KMS-11 (cell line): ENCODE results near the gene ZNF747.

ENCODE experiments used
- H2AFZ ChIP-seq: fragments of 200-600 bp; sonication (generic); 2 replicates; pipeline ENCODE4 v1.6.1; 2016; ENCODE audit warnings: antibody characterized with exemption, mixed run types, low read depth
- H3K27ac ChIP-seq: fragments of 200-600 bp; sonication (generic); 2 replicates; pipeline ENCODE4 v1.6.1; 2016; ENCODE audit warnings: mild to moderate bottlenecking, mixed run types
- H3K27me3 ChIP-seq: fragments of 200-600 bp; sonication (generic); 2 replicates; pipeline ENCODE4 v1.6.1; 2017; ENCODE audit warnings: mild to moderate bottlenecking, low read depth, mixed run types, moderate library complexity; ENCODE audit not compliant: insufficient read depth
- H3K36me3 ChIP-seq: fragments of 200-600 bp; sonication (generic); 2 replicates; pipeline ENCODE4 v1.6.1; 2017; ENCODE audit warnings: mild to moderate bottlenecking, mixed run types; ENCODE audit not compliant: insufficient read depth
- H3K4me1 ChIP-seq: fragments of 200-600 bp; sonication (generic); 2 replicates; pipeline ENCODE4 v1.6.1; 2016; ENCODE audit warnings: mild to moderate bottlenecking, low read depth, mixed run types; ENCODE audit not compliant: poor library complexity, severe bottlenecking
- H3K4me2 ChIP-seq: fragments of 200-600 bp; sonication (generic); 2 replicates; pipeline ENCODE4 v1.7.0; 2016; ENCODE audit warnings: mild to moderate bottlenecking, mixed run types
- H3K4me3 ChIP-seq: fragments of 200-600 bp; sonication (generic); IDR thresholded peaks from 2 replicates; pipeline ENCODE4 v1.6.1; 2017; ENCODE audit warnings: low read depth, low read length, mixed read lengths; ENCODE audit not compliant: insufficient read depth
- H3K79me2 ChIP-seq: fragments of 200-600 bp; sonication (generic); 2 replicates; pipeline ENCODE4 v1.6.1; 2016; ENCODE audit warnings: low read depth, mixed run types; ENCODE audit not compliant: insufficient read depth
- H3K9ac ChIP-seq: fragments of 200-600 bp; sonication (generic); 2 replicates; pipeline ENCODE4 v1.6.1; 2016; ENCODE audit warnings: mild to moderate bottlenecking, mixed run types
- H4K20me1 ChIP-seq: fragments of 200-600 bp; sonication (generic); 2 replicates; pipeline ENCODE4 v1.6.1; 2016; ENCODE audit warnings: mild to moderate bottlenecking, mixed run types; ENCODE audit not compliant: insufficient read depth
- CTCF ChIP-seq: fragments of 200-600 bp; sonication (generic); conservative IDR thresholded peaks from 2 replicates; pipeline ENCODE4 v1.6.1; 2017; ENCODE audit warnings: low read depth, mild to moderate bottlenecking, antibody characterized with exemption, low read length, moderate library complexity, mixed read lengths

Gene ZNF747

GRCh38 chr16:30534368-30535105 lies at the start of gene ZNF747:
TSS of gene ZNF747 (minus strand) at chr16:30534858. CDS start at chr16:30534679, 179 bp downstream.
- Histone ChIP-seq H3K9ac (peak within 1 kb of the TSS; percentile 98), H2AFZ (peak within 1 kb of the TSS; percentile 86), H3K4me3 (peak within 1 kb of the TSS; percentile 28), H3K4me1 (peaks cover 22% of the 10 kb centered on the region), H3K4me2 (peak within 1 kb of the TSS; percentile 81), H4K20me1 (no peaks in the 10 kb centered on the region), H3K79me2 (no peaks in the 10 kb centered on the region; the same call in 1 of the 2 replicates), H3K36me3 (no peaks in the 10 kb centered on the region), H3K27me3 (no peaks in the 10 kb centered on the region), H3K27ac (peak within 1 kb of the TSS; percentile 91)
- no peak for TF ChIP-seq CTCF

GRCh38 chr16:30582611-30583340 lies 48.1 kb upstream of the ZNF747 start:
- no peaks in the 10 kb centered on the region for H4K20me1 ChIP-seq
- H3K4me1 ChIP-seq: no peaks in the 10 kb centered on the region
- no peak overlapping the region for H2AFZ ChIP-seq
- no peaks in the 10 kb centered on the region for H3K27me3 ChIP-seq
- H3K9ac ChIP-seq: no peak overlapping the region
- H3K79me2 ChIP-seq: no peaks in the 10 kb centered on the region
- no peaks in the 10 kb centered on the region for H3K36me3 ChIP-seq
- H3K27ac ChIP-seq: no peak overlapping the region
- no peak overlapping the region for H3K4me2 ChIP-seq
- TF ChIP-seq CTCF: no peak
- H3K4me3 ChIP-seq: no peak overlapping the region

GRCh38 chr16:30581457-30581856 lies 46.8 kb upstream of the ZNF747 start:
- Histone ChIP-seq H3K27ac (no peak overlapping the region), H3K36me3 (no peaks in the 10 kb centered on the region), H3K4me2 (no peak overlapping the region), H3K4me1 (no peaks in the 10 kb centered on the region), H3K4me3 (no peak overlapping the region), H4K20me1 (no peaks in the 10 kb centered on the region), H3K79me2 (no peaks in the 10 kb centered on the region), H3K27me3 (no peaks in the 10 kb centered on the region), H2AFZ (no peak overlapping the region), H3K9ac (no peak overlapping the region)
- TF ChIP-seq CTCF: no peak

GRCh38 chr16:30574678-30575077 lies 40.0 kb upstream of the ZNF747 start:
- no peak overlapping the region for H3K4me2 ChIP-seq
- peaks cover 34% of the 10 kb centered on the region for H3K4me1 ChIP-seq
- TF ChIP-seq CTCF: no peak

More at GRCh38 chr16:30574678-30575077, 40.0 kb upstream of the ZNF747 start:
- peaks cover 22% of the 10 kb centered on the region for H3K79me2 ChIP-seq
- H2AFZ ChIP-seq: no peak overlapping the region
- H3K4me3 ChIP-seq: no peak overlapping the region
- no peaks in the 10 kb centered on the region for H3K27me3 ChIP-seq
- H3K27ac ChIP-seq: no peak overlapping the region
- H3K9ac ChIP-seq: no peak overlapping the region
- no peaks in the 10 kb centered on the region for H4K20me1 ChIP-seq
- H3K36me3 ChIP-seq: no peaks in the 10 kb centered on the region
